Stimulated activated CD4-positive, alpha-beta T cell treated with anti-CD3 and anti-CD28 coated beads, Interleukin-2, amount 100 ng/mL, for 24 hours (primary cell): ENCODE results near the gene USP22.

ENCODE experiments used
- DNase-seq, 2 donors: peaks; one replicate each; pipeline ENCODE4 v3.0.0-alpha.2; 2020

Gene USP22

GRCh38 chr17:21046216-21046615 lies 3.4 kb upstream of the USP22 start:
- DNase-seq = no peak

- no peak for DNase-seq
These were observed 2.2 kb upstream of the USP22 start for GRCh38 chr17:21044971-21045370.

GRCh38 chr17:21043296-21044232 lies 753 bp upstream of the USP22 start:
- peak; percentile 98 for DNase-seq

- peak; percentile 76 to 80 for DNase-seq
These were observed 912 bp downstream of the USP22 start for GRCh38 chr17:21041741-21042457.

GRCh38 chr17:21039839-21040575 lies 2.8 kb downstream of the USP22 start:
- DNase-seq = peak; percentile 36 to 40

GRCh38 chr17:21037117-21037803 lies 5.6 kb downstream of the USP22 start:
- DNase-seq = no peak

GRCh38 chr17:21036361-21036881 lies 6.4 kb downstream of the USP22 start:
- no peak for DNase-seq

GRCh38 chr17:21035406-21035805 lies 7.4 kb downstream of the USP22 start:
- DNase-seq = no peak

GRCh38 chr17:21034340-21035235 lies 8.2 kb downstream of the USP22 start:
- DNase-seq = no peak

- no peak for DNase-seq
These were observed 9.5 kb downstream of the USP22 start for GRCh38 chr17:21033350-21033749.

- no peak for DNase-seq
These were observed 10.9 kb downstream of the USP22 start for GRCh38 chr17:21031756-21032396.

GRCh38 chr17:21030375-21030774 lies 12.4 kb downstream of the USP22 start:
- DNase-seq = no peak

GRCh38 chr17:21029515-21029914 lies 13.3 kb downstream of the USP22 start:
- no peak for DNase-seq

- peak; percentile 31 to 37 for DNase-seq
These were observed 13.8 kb downstream of the USP22 start for GRCh38 chr17:21029036-21029435.

GRCh38 chr17:21028192-21028591 lies 14.6 kb downstream of the USP22 start:
- no peak for DNase-seq

- DNase-seq = no peak
These were observed 15.8 kb downstream of the USP22 start for GRCh38 chr17:21027031-21027430.

- no peak for DNase-seq
These were observed 17.4 kb downstream of the USP22 start for GRCh38 chr17:21025451-21025850.

GRCh38 chr17:21024024-21024423 lies 18.8 kb downstream of the USP22 start:
- no peak for DNase-seq

- no peak for DNase-seq
These were observed 21.5 kb downstream of the USP22 start for GRCh38 chr17:21021208-21021803.

GRCh38 chr17:21020622-21021021 lies 22.2 kb downstream of the USP22 start:
- no peak for DNase-seq
